Astrocyte of the spinal cord (primary cell): ENCODE results near the gene MACROD2.

Experiments
- DNase-seq: peaks from one replicate; pipeline ENCODE4 v3.0.0; 2011; ENCODE audit warnings: low read depth, low spot score
- H3K4me3 ChIP-seq: 2 replicates; pipeline ENCODE4 v1.5.1; 2011; ENCODE audit warnings: low read depth, mild to moderate bottlenecking, low read length, moderate library complexity
- in situ Hi-C: cut with HindIII; loops from 2 replicates; pipeline ENCODE4 v1.10.0; 2017; ENCODE audit warnings: low sequenced_read_pairs
- TF ChIP-seq, protein P1 (sequence below): IDR thresholded peaks from 2 replicates; pipeline ENCODE4 v1.5.1; 2012; ENCODE audit warnings: low read depth, mild to moderate bottlenecking, low read length, inconsistent platforms

MACROD2 gene

DNA sequence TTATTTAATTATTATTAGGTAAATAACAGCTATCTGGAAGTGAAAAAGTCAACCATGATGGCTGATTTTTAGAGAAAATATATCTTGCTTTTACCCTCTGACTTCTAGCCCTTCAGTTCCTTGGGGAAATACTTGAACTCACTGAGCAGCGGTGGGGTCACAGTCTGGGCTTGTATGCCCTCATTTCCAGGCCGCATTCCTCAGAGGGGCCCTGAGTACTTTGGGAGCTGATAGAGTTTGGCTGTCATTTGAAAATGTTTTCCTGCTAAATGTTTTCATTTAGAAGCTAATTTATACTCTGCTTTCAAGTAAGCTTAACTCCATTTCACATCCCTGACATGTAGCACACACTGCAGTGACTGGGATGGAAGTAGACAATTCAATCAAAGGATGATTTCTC lies 1549.4 kb downstream of the MACROD2 start:
- TF ChIP-seq, protein P1, sequence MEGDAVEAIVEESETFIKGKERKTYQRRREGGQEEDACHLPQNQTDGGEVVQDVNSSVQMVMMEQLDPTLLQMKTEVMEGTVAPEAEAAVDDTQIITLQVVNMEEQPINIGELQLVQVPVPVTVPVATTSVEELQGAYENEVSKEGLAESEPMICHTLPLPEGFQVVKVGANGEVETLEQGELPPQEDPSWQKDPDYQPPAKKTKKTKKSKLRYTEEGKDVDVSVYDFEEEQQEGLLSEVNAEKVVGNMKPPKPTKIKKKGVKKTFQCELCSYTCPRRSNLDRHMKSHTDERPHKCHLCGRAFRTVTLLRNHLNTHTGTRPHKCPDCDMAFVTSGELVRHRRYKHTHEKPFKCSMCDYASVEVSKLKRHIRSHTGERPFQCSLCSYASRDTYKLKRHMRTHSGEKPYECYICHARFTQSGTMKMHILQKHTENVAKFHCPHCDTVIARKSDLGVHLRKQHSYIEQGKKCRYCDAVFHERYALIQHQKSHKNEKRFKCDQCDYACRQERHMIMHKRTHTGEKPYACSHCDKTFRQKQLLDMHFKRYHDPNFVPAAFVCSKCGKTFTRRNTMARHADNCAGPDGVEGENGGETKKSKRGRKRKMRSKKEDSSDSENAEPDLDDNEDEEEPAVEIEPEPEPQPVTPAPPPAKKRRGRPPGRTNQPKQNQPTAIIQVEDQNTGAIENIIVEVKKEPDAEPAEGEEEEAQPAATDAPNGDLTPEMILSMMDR: no peak
- in situ Hi-C loops: no loop called here
- no peak for DNase-seq
- no peak overlapping the region for H3K4me3 ChIP-seq

DNA sequence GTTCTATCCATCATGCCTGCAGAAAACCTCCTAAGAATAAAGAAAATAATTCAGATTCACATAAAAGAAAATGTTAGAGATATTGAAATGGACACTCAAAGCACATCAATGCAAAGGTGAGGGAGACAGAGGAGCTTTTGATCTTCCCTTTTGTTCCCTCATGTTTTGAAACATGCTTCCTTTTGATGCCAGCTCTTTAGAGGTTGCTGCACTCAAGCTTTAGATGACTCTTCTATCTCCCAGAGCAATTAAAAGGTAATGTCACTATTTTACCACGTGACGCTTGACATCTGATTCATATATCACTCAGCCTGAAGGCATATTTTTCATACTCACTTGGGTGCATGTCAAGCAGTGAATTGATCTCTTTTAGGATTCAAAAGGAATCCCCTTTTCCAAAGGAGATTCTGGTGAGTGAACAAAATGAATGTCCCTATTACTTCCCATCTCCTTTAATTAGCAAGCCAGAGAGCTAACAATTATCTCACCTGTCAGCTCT lies 1551.3 kb downstream of the MACROD2 start:
- DNase-seq: no peak
- H3K4me3 ChIP-seq: no peak overlapping the region
- in situ Hi-C loops: no loop called here
- TF ChIP-seq, protein P1: no peak

DNA sequence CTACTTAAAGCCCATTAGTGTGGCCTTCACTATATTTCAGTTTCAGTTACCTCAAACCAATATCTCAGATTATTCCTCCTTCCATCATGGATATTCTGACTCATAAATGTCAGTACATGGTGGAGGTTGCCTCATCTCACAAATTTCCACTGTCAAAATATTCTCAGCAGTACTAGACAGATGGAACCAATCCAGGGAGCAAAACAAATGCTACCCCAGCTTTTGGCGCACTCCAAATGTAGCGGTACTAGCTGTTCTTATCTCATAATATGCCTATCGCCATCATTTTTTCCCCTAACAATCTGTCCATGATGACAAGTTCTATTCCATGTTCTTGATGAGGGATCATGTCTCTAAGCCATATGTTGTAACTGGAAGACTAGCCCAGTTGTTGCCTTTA lies 1551.8 kb downstream of the MACROD2 start:
- in situ Hi-C loops: no loop called here
- H3K4me3 ChIP-seq: no peak overlapping the region
- no peak for DNase-seq
- TF ChIP-seq, protein P1: no peak

DNA sequence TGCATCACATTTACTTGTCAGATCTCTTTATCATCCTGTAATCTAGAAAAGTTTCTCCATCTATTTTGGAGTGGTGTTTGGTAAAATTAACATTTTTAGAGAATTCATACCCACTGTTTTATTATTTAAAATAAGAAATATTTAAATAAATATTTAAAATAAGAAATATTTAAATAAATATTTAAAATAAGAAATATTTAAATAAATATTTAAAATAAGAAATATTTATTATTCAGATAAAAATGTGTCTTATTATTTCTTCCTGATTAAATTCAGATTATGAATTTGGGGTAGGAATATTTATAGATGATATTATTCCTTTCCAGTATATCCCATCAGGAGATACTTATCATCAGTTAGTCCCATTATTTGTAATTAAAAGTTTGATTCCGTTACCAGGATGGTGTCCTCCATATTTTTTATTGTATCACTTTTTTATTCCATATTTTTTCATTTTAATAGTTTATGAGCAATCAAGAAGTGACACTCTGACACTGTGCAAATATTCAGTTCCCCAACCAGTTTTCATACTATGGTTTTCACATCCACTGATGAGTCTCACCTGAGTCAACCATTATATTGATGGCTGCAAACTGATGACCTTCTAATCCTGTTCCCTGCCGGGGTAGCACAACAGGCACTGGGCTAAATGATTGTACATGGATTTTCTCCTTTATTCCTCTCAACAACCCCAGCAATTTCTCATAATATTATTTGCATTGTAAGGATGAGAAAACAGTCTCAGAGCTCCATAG lies 1555.0 kb downstream of the MACROD2 start:
- TF ChIP-seq, protein P1: no peak
- no peak for DNase-seq
- in situ Hi-C loops: no loop called here
- H3K4me3 ChIP-seq: no peak overlapping the region

DNA sequence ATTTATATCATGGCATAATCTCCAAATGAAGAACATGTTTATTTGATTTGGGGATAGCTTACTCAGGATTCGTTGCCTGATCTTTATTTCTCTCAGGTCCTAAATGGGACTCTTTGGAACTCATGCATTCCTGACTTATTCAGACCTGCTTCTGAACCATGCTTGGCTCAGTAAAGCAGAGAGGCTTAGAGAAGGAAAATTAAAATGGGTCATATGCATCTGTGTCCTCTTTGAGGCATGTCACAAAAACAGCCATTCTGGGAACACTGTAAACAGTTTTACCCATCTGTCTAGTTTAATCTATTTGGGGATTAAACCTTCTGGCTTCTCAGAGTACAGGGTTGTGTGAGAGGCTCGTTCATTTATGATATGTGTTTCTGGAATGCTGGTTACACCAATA lies 1560.6 kb downstream of the MACROD2 start:
- in situ Hi-C loops: no loop called here
- TF ChIP-seq, protein P1: no peak
- no peak for DNase-seq
- H3K4me3 ChIP-seq: no peak overlapping the region

DNA sequence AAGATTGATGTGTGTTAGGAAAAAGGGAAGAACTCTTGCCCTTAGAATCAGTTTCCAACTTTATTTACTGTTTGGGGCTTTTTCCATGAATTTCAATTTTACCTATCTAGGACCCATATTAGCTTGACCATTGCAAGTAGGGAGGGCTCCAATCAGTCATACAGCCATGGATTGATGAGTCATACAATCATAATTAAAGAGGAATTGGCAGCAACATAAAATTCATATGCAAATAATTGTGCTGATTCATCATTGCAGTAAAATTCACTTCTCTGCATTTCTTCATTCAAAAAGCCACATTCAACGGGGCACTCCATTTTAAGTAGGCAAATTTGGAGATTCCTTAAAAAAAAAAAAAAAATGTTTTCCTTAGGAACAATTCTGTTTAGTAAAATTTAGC lies 1561.6 kb downstream of the MACROD2 start:
- DNase-seq: no peak
- TF ChIP-seq, protein P1: no peak
- H3K4me3 ChIP-seq: no peak overlapping the region
- in situ Hi-C loops: no loop called here
